NT2/D1 (cell line): ENCODE measurements around the gene RNASEH2A.

Source experiments
- DNase-seq: peaks from one replicate; pipeline ENCODE4 v3.0.0-alpha.2; 2011; ENCODE audit warnings: low read depth, low spot score
- H3K27me3 ChIP-seq: 2 replicates; pipeline ENCODE4 v1.6.0; 2011; ENCODE audit warnings: mild to moderate bottlenecking; ENCODE audit not compliant: insufficient read length, insufficient read depth
- H3K36me3 ChIP-seq: 2 replicates; pipeline ENCODE4 v1.6.1; 2011; ENCODE audit warnings: mild to moderate bottlenecking, low read length, mixed read lengths; ENCODE audit not compliant: insufficient read depth, insufficient read length
- H3K4me1 ChIP-seq: 2 replicates; pipeline ENCODE4 v1.5.1; 2011; ENCODE audit not compliant: insufficient read depth, insufficient read length
- H3K4me3 ChIP-seq: 2 replicates; pipeline ENCODE4 v1.5.1; 2011; ENCODE audit warnings: low read depth; ENCODE audit not compliant: insufficient read length
- H3K9ac ChIP-seq: 2 replicates; pipeline ENCODE4 v1.6.0; 2011; ENCODE audit warnings: low read depth; ENCODE audit not compliant: insufficient read length
- H3K9me3 ChIP-seq: 2 replicates; pipeline ENCODE4 v1.5.1; 2011; ENCODE audit warnings: mild to moderate bottlenecking, low read length; ENCODE audit not compliant: insufficient read depth
- SUZ12 ChIP-seq: IDR thresholded peaks from 2 replicates; pipeline ENCODE4 v1.6.1; 2011; ENCODE audit not compliant: insufficient read length, insufficient read depth; ENCODE audit errors: extremely low read depth
- YY1 ChIP-seq: IDR thresholded peaks from 2 replicates; pipeline ENCODE4 v1.6.1; 2011; ENCODE audit not compliant: insufficient read length, insufficient read depth
- ZNF274 ChIP-seq: IDR thresholded peaks from 2 replicates; pipeline ENCODE4 v1.6.1; 2011; ENCODE audit warnings: mild to moderate bottlenecking, low read depth, low read length

Gene RNASEH2A

GRCh38 chr19:12825254-12826131 is 19.1 kb downstream of the RNASEH2A start:
- Histone ChIP-seq H3K36me3 (no peaks in the 10 kb centered on the region), H3K9me3 (no peaks in the 10 kb centered on the region), H3K4me3 (peak overlapping the region; percentile 38), H3K27me3 (no peaks in the 10 kb centered on the region), H3K4me1 (peaks cover 4% of the 10 kb centered on the region), H3K9ac (peak overlapping the region; percentile 80)
- no peak for TF ChIP-seq ZNF274
- no peak for TF ChIP-seq SUZ12
- no peak for TF ChIP-seq YY1
- DNase-seq, result peak; percentile 79

- Histone ChIP-seq H3K4me1 (peaks cover 6% of the 10 kb centered on the region), H3K9ac (no peak overlapping the region), H3K27me3 (no peaks in the 10 kb centered on the region), H3K9me3 (no peaks in the 10 kb centered on the region), H3K36me3 (no peaks in the 10 kb centered on the region), H3K4me3 (no peak overlapping the region)
- no peak for TF ChIP-seq ZNF274
- no peak for TF ChIP-seq YY1
- TF ChIP-seq SUZ12, result no peak
- no peak for DNase-seq
Observed at GRCh38 chr19:12828494-12828893, 22.1 kb downstream of the RNASEH2A start.

- Histone ChIP-seq H3K27me3 (peaks cover 21% of the 10 kb centered on the region), H3K36me3 (no peaks in the 10 kb centered on the region)
Observed at GRCh38 chr19:12833418-12833737, 27.0 kb downstream of the RNASEH2A start.

GRCh38 chr19:12833738-12834565 is 27.6 kb downstream of the RNASEH2A start:
- no peaks in the 10 kb centered on the region for H3K9me3 ChIP-seq
- H3K4me3 ChIP-seq, result peak overlapping the region; percentile 61
- H3K36me3 ChIP-seq, result no peaks in the 10 kb centered on the region
- peaks cover 26% of the 10 kb centered on the region for H3K27me3 ChIP-seq
- DNase-seq, result no peak
- no peak for TF ChIP-seq YY1
- no peak for TF ChIP-seq SUZ12
- TF ChIP-seq ZNF274, result no peak
- peak overlapping the region; percentile 83 for H3K9ac ChIP-seq
- H3K4me1 ChIP-seq, result peaks cover 6% of the 10 kb centered on the region

More at GRCh38 chr19:12833418-12833737, 27.0 kb downstream of the RNASEH2A start:
- TF ChIP-seq SUZ12 (no peak), ZNF274 (no peak), YY1 (no peak)
- H3K4me3 ChIP-seq, result peak overlapping the region; percentile 6
- peaks cover 5% of the 10 kb centered on the region for H3K4me1 ChIP-seq
- no peak for DNase-seq
- H3K9ac ChIP-seq, result no peak overlapping the region
- no peaks in the 10 kb centered on the region for H3K9me3 ChIP-seq

GRCh38 chr19:12834566-12834943 is 28.2 kb downstream of the RNASEH2A start, which contains the start of gene RTBDN:
RTBDN (minus strand) TSS chr19:12834579; CDS start chr19:12829979, 4,600 bp downstream.
- H3K9me3 ChIP-seq, result no peaks in the 10 kb centered on the region
- peaks cover 32% of the 10 kb centered on the region for H3K27me3 ChIP-seq
- peak within 1 kb of the TSS; percentile 83 for H3K9ac ChIP-seq

GRCh38 chr19:12834976-12835757 is 28.8 kb downstream of the RNASEH2A start:
- no peaks in the 10 kb centered on the region for H3K9me3 ChIP-seq
- no peaks in the 10 kb centered on the region for H3K36me3 ChIP-seq
- H3K4me1 ChIP-seq, result peaks cover 12% of the 10 kb centered on the region
- TF ChIP-seq SUZ12, result no peak
- TF ChIP-seq ZNF274, result no peak
- TF ChIP-seq YY1, result no peak
- no peak for DNase-seq
- H3K4me3 ChIP-seq, result peak overlapping the region; percentile 61
- peak overlapping the region; percentile 83 for H3K9ac ChIP-seq
- H3K27me3 ChIP-seq, result peaks cover 38% of the 10 kb centered on the region

More at GRCh38 chr19:12834566-12834943, 28.2 kb downstream of the RNASEH2A start, which contains the start of gene RTBDN:
- Histone ChIP-seq H3K4me3 (peak within 1 kb of the TSS; percentile 61), H3K36me3 (no peaks in the 10 kb centered on the region), H3K4me1 (peaks cover 10% of the 10 kb centered on the region)
- no peak for DNase-seq
- TF ChIP-seq SUZ12, result no peak
- TF ChIP-seq ZNF274, result no peak
- no peak for TF ChIP-seq YY1

- no peak for DNase-seq
- H3K9ac ChIP-seq, result peak overlapping the region; percentile 33
- no peak for TF ChIP-seq SUZ12
- peaks cover 15% of the 10 kb centered on the region for H3K4me1 ChIP-seq
- H3K36me3 ChIP-seq, result no peaks in the 10 kb centered on the region
- H3K4me3 ChIP-seq, result no peak overlapping the region
- H3K9me3 ChIP-seq, result no peaks in the 10 kb centered on the region
- peaks cover 38% of the 10 kb centered on the region for H3K27me3 ChIP-seq
Observed at GRCh38 chr19:12836529-12836863, 30.1 kb downstream of the RNASEH2A start.
